ENCODE measurements around the gene GUF1.
A peak's percentile ranks its signal among the peaks of the same experiment; 100 is the strongest.

Gene GUF1

GRCh38 chr4:44678094-44679041 lies at the start of gene GUF1:
GUF1 (plus strand) TSS chr4:44678420; CDS start chr4:44678623, 203 bp downstream.
- DNase-seq = peak; percentile 92

GRCh38 chr4:44629280-44629866 lies 48.8 kb upstream of the GUF1 start:
- peak; percentile 45 for DNase-seq

- no peak for DNase-seq
Measured at GRCh38 chr4:44632089-44632488, 46.1 kb upstream of the GUF1 start.

- DNase-seq = no peak
Measured at GRCh38 chr4:44632733-44633132, 45.5 kb upstream of the GUF1 start.

GRCh38 chr4:44638091-44638490 lies 40.1 kb upstream of the GUF1 start:
- DNase-seq = no peak

- no peak for DNase-seq
Measured at GRCh38 chr4:44646151-44646550, 32.1 kb upstream of the GUF1 start.

GRCh38 chr4:44651425-44651824 lies 26.8 kb upstream of the GUF1 start, which contains the start of gene YIPF7:
YIPF7 (minus strand) TSS chr4:44651625; CDS start chr4:44650100, 1,525 bp downstream.
- no peak for DNase-seq

- no peak for DNase-seq
Measured at GRCh38 chr4:44652002-44652401, 26.2 kb upstream of the GUF1 start.

GRCh38 chr4:44660396-44660795 lies 17.8 kb upstream of the GUF1 start:
- no peak for DNase-seq

- DNase-seq = no peak
Measured at GRCh38 chr4:44661940-44662622, 16.1 kb upstream of the GUF1 start.

- DNase-seq = peak; percentile 46
Measured at GRCh38 chr4:44662623-44663005, 15.6 kb upstream of the GUF1 start.

GRCh38 chr4:44663539-44664263 lies 14.5 kb upstream of the GUF1 start:
- DNase-seq = no peak

- no peak for DNase-seq
Measured at GRCh38 chr4:44668526-44668925, 9.7 kb upstream of the GUF1 start.

- DNase-seq = no peak
Measured at GRCh38 chr4:44670506-44671199, 7.6 kb upstream of the GUF1 start.

- no peak for DNase-seq
Measured at GRCh38 chr4:44671636-44672035, 6.6 kb upstream of the GUF1 start.

GRCh38 chr4:44674471-44674870 lies 3.7 kb upstream of the GUF1 start:
- DNase-seq = no peak

GRCh38 chr4:44675366-44675765 lies 2.9 kb upstream of the GUF1 start:
- DNase-seq = no peak

- DNase-seq = no peak
Measured at GRCh38 chr4:44679060-44679459, 840 bp downstream of the GUF1 start.

GRCh38 chr4:44684648-44685047 lies 6.4 kb downstream of the GUF1 start:
- no peak for DNase-seq

- DNase-seq = no peak
Measured at GRCh38 chr4:44700427-44700826, 22.2 kb downstream of the GUF1 start.

GRCh38 chr4:44701037-44701436 lies 22.8 kb downstream of the GUF1 start:
- DNase-seq = no peak

- no peak for DNase-seq
Measured at GRCh38 chr4:44704673-44705072, 26.5 kb downstream of the GUF1 start.

Measured in inflammatory macrophage treated with lipopolysaccharide for 4 hours (primary cell).